Measurements from ENCODE around the gene MYO5A.

Gene MYO5A

GRCh38 chr15:52498706-52499105 lies 30.0 kb downstream of the MYO5A start:
- H3K9me3 ChIP-seq (replicated peaks; ENCODE audit: insufficient read depth, low read length): no peaks in the 10 kb centered on the region
- H3F3A ChIP-seq (ENCODE audit: insufficient read depth, low read length): peaks cover 4% of the 10 kb centered on the region
- no peaks in the 10 kb centered on the region for H3K9me2 ChIP-seq (replicated peaks; ENCODE audit: insufficient read depth, low read length)
- no peaks in the 10 kb centered on the region for H3K27me3 ChIP-seq (replicated peaks; ENCODE audit: insufficient read depth, low read length)
- no peak overlapping the region for H3K4me2 ChIP-seq (ENCODE audit: low read depth, low read length)
- no peak overlapping the region for H2AFZ ChIP-seq (ENCODE audit: low read length)
- H3K4me1 ChIP-seq (ENCODE audit: low read length): peaks cover 23% of the 10 kb centered on the region
- TF ChIP-seq EZH2phosphoT487 (IDR thresholded peaks at IDR 0.05; ENCODE audit: low read length): no peak
- TF ChIP-seq, protein P1, sequence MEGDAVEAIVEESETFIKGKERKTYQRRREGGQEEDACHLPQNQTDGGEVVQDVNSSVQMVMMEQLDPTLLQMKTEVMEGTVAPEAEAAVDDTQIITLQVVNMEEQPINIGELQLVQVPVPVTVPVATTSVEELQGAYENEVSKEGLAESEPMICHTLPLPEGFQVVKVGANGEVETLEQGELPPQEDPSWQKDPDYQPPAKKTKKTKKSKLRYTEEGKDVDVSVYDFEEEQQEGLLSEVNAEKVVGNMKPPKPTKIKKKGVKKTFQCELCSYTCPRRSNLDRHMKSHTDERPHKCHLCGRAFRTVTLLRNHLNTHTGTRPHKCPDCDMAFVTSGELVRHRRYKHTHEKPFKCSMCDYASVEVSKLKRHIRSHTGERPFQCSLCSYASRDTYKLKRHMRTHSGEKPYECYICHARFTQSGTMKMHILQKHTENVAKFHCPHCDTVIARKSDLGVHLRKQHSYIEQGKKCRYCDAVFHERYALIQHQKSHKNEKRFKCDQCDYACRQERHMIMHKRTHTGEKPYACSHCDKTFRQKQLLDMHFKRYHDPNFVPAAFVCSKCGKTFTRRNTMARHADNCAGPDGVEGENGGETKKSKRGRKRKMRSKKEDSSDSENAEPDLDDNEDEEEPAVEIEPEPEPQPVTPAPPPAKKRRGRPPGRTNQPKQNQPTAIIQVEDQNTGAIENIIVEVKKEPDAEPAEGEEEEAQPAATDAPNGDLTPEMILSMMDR (IDR thresholded peaks at IDR 0.05; ENCODE audit: low read length): no peak
- TF ChIP-seq EZH2 (optimal IDR thresholded peaks at IDR 0.05; ENCODE audit: low read depth, low read length): no peak
- no peaks in the 10 kb centered on the region for H3K36me3 ChIP-seq (replicated peaks; ENCODE audit: insufficient read depth, low read length)
- H3K79me2 ChIP-seq (ENCODE audit: low read length): peaks cover 99% of the 10 kb centered on the region
- no peak overlapping the region for H3K9ac ChIP-seq (ENCODE audit: low read length)
- no peak overlapping the region for H3K4me3 ChIP-seq (ENCODE audit: low read length)
- no peaks in the 10 kb centered on the region for H4K20me1 ChIP-seq (ENCODE audit: insufficient read depth, low read length)
- no peak overlapping the region for H3K27ac ChIP-seq (ENCODE audit: low read length)
- no peak for DNase-seq

- H3F3A ChIP-seq (ENCODE audit: insufficient read depth, low read length): no peaks in the 10 kb centered on the region
- H3K27ac ChIP-seq (ENCODE audit: low read length): no peak overlapping the region
- no peaks in the 10 kb centered on the region for H3K9me2 ChIP-seq (replicated peaks; ENCODE audit: insufficient read depth, low read length)
- H3K9ac ChIP-seq (ENCODE audit: low read length): no peak overlapping the region
- no peaks in the 10 kb centered on the region for H3K9me3 ChIP-seq (replicated peaks; ENCODE audit: insufficient read depth, low read length)
- H3K79me2 ChIP-seq (ENCODE audit: low read length): peaks cover 99% of the 10 kb centered on the region
- H2AFZ ChIP-seq (ENCODE audit: low read length): no peak overlapping the region
- no peak for DNase-seq
- no peaks in the 10 kb centered on the region for H3K27me3 ChIP-seq (replicated peaks; ENCODE audit: insufficient read depth, low read length)
- no peaks in the 10 kb centered on the region for H3K36me3 ChIP-seq (replicated peaks; ENCODE audit: insufficient read depth, low read length)
- no peaks in the 10 kb centered on the region for H4K20me1 ChIP-seq (ENCODE audit: insufficient read depth, low read length)
- peaks cover 10% of the 10 kb centered on the region; the same call in 1 of the 2 replicates for H3K4me1 ChIP-seq (ENCODE audit: low read length)
- no peak for TF ChIP-seq EZH2phosphoT487 (IDR thresholded peaks at IDR 0.05; ENCODE audit: low read length)
- TF ChIP-seq, protein P1 (IDR thresholded peaks at IDR 0.05; ENCODE audit: low read length): no peak
- TF ChIP-seq EZH2 (optimal IDR thresholded peaks at IDR 0.05; ENCODE audit: low read depth, low read length): no peak
- H3K4me2 ChIP-seq (ENCODE audit: low read depth, low read length): no peak overlapping the region
- H3K4me3 ChIP-seq (ENCODE audit: low read length): no peak overlapping the region
Measured at GRCh38 chr15:52496776-52497470, 31.8 kb downstream of the MYO5A start.

- TF ChIP-seq, protein P1 (IDR thresholded peaks at IDR 0.05; ENCODE audit: low read length): no peak
- no peak for TF ChIP-seq EZH2phosphoT487 (IDR thresholded peaks at IDR 0.05; ENCODE audit: low read length)
- TF ChIP-seq EZH2 (optimal IDR thresholded peaks at IDR 0.05; ENCODE audit: low read depth, low read length): no peak
- DNase-seq: no peak
Measured at GRCh38 chr15:52496175-52496574, 32.5 kb downstream of the MYO5A start.

More at GRCh38 chr15:52496175-52496574, 32.5 kb downstream of the MYO5A start:
- H3K4me3 ChIP-seq (ENCODE audit: low read length): no peak overlapping the region
- no peaks in the 10 kb centered on the region for H3K36me3 ChIP-seq (replicated peaks; ENCODE audit: insufficient read depth, low read length)
- no peaks in the 10 kb centered on the region for H3K27me3 ChIP-seq (replicated peaks; ENCODE audit: insufficient read depth, low read length)
- no peaks in the 10 kb centered on the region for H3K9me3 ChIP-seq (replicated peaks; ENCODE audit: insufficient read depth, low read length)
- no peak overlapping the region for H3K27ac ChIP-seq (ENCODE audit: low read length)
- peaks cover 10% of the 10 kb centered on the region; the same call in 1 of the 2 replicates for H3K4me1 ChIP-seq (ENCODE audit: low read length)
- H3K4me2 ChIP-seq (ENCODE audit: low read depth, low read length): no peak overlapping the region
- H3K79me2 ChIP-seq (ENCODE audit: low read length): peaks cover 99% of the 10 kb centered on the region
- no peaks in the 10 kb centered on the region for H3K9me2 ChIP-seq (replicated peaks; ENCODE audit: insufficient read depth, low read length)
- no peaks in the 10 kb centered on the region for H3F3A ChIP-seq (ENCODE audit: insufficient read depth, low read length)
- no peak overlapping the region for H3K9ac ChIP-seq (ENCODE audit: low read length)
- no peaks in the 10 kb centered on the region for H4K20me1 ChIP-seq (ENCODE audit: insufficient read depth, low read length)
- H2AFZ ChIP-seq (ENCODE audit: low read length): no peak overlapping the region

Measured in MM.1S (cell line).